GM21825 (cell line): Measurements from ENCODE around the gene ARHGEF12.

ENCODE experiments used
- ATAC-seq: cut with Tn5 transposase; IDR thresholded peaks from one replicate; pipeline ENCODE4 v1.9.1; 2021; ENCODE audit warnings: mild to moderate bottlenecking, moderate library complexity; ENCODE audit not compliant: unreplicated experiment

Gene ARHGEF12

DNA sequence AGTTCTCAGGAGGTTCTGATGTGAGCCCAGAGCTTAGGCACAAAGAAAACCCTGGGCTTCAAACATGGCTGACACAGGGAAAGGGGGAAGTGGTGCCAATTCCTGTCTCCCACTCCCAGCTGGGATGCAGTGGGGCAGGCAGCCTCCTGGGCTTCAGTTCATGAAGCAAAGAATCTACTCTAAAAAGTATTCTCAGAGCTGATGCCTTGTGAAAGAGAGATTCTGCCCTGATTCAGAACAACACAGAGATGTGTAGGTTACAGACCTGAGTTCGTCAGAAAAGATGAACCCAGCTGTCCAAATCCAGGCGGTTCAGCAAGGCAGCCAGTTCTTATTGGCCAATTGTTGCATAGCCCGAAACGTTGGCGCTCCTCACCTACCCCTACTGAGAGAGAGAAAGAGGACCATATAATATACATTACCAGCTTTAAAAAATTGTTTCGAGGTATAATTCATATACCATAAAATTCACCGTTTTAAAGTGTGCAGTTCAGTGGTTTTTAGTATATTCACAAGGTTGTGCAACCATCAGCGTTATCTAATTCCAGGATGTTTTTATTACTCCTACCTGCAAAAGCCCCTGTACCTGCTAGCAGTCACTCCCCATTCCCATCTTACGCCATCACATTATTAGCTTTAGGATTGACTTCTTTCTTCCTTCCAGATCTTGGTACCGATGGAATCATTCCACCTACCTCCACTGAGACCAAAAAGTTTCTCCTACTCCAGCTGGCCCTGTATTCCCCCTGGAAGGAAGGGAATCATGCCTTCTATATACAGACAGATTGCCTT, 18.3 kb upstream of the ARHGEF12 start:
- ATAC-seq, result no peak

DNA sequence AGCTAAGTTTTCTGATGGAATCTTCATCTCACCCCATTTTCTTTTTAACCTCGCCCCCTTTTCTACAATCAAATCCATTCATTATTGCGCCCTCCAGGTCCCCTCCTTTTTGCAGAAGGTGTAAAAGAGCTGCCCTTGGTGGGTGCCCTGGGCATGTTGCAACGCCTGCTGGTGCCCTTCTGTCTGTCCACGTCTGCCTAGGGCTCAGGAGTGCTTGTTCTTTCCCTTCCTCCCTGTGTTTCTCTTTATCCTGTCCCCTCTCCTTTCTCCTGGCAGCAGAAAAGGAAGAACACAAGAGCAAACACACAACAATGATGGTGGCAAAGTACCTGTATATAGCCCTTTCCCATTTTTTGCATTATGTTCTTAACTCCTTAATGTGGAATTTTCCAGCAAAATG, 17.3 kb upstream of the ARHGEF12 start:
- no peak for ATAC-seq

DNA sequence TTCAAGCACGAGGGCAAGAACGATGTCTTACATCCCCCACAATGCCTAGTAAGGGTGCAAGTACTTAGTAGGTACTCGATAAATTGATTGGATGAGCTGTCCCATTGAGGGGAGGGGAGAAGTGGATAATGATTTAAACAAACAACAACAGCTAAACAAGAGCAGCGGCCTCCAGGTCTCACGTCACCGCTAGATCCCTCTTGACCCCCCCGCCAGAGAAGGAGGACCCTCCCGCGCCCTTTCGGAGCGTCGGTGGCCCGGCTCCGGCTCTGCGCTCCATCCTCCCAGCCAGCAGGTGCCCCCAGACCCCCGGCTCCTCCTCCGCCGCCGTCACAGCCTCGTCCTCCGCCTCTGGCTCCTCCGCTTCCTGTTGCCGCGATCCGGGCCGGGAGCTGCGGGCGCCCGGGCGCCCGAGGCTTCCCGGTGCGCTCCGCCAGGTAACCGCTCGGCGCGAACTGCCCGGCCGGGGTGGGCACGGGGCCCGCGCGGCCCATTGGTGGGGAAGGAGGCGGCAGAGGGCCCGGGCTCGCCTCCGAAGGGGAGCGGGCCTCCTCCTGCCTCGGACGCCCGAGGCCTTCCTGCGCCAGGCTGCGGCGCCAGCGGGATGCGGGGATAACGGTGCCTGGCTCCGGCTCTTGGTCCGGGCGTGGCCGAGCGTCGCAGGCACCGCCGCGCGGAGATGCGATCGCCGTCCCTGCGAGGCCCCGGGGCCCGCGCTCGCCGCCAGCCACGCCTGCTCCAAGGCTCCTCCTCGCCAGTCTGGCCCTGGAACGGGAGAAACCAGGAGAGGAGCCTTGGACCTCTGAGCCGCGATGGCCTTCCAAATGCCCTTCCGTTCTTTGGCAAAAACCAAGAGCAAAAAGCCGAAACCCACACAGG, 11.0 kb upstream of the ARHGEF12 start, which contains the start of gene TLCD5:
TSS of gene TLCD5 (plus strand) at position 368 of the 879 bp plus-strand sequence. CDS start 2,143 bp downstream, outside the sequence.
- ATAC-seq, result peak; percentile 57

DNA sequence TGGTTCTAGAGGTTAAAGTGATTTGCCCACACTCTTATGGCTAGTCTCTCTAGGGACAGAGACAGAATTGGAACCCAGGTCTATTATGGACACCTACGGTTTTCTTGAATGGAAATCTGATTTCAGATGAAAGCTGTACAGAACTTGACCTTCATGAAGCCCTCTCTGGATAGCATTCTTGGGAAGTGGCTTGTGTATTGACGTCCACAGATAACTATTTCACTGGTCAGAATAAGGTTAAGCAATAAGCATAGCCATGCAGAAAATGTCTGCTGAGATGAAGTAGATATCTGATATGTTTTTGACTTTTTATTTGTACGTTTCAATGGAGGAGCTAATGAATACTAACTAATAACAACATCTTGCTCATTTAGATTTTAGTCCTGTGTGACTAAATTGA, 10.0 kb upstream of the ARHGEF12 start:
- no peak for ATAC-seq

DNA sequence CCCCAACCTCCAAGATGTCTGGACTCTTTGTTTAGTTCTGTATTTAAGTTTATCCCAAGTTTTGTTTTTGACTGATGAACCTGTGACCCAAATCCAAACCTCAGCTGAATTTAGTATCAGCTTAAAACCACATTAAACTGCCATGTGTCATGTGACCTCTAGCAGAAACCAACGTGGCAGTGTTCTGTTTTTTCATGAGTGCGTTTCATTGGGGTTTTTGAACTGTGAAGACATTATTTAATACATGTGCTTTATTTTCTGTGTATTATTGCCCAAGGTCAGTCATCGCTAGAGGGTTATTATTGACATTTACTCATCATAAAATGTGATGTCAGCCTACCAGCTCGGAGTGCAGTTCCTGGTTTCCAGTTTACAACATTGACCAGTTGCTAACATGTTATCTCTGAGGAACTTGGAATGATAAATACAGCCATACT, 9.3 kb upstream of the ARHGEF12 start:
- ATAC-seq, result no peak

DNA sequence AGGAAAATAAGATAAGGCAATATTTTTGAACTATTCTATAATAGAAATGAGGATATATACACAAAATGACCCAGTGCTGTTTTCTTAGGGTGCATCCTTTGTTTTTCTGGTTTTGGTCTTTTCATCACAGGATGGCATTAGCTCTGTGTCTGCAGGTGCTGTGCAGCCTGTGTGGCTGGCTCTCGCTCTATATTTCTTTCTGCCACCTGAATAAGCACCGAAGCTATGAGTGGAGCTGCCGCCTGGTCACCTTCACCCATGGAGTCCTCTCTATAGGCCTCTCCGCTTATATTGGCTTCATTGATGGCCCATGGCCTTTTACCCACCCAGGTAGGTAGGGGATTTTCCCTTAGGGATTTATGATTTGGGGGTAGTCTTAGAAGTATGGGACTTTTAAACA, 8.9 kb upstream of the ARHGEF12 start:
- no peak for ATAC-seq

DNA sequence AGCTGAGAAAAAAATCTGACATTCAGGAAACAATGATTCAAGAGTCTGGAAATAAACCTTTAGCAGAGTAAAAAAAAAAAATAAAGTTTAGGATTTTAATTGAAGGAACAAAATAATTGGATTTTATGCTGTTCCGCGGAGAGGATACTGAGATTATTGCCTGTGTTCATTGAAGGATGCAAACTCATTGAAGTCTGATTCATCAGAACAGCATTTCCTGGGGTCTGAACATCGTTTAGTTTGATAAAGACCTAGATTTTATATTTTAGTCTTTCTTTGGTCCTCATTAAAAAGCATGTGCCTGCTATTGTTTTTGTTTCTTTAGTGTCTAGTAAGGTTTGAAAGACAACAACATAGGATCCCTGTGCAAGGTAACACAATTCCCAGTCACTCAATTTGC, 6.7 kb upstream of the ARHGEF12 start:
- no peak for ATAC-seq

DNA sequence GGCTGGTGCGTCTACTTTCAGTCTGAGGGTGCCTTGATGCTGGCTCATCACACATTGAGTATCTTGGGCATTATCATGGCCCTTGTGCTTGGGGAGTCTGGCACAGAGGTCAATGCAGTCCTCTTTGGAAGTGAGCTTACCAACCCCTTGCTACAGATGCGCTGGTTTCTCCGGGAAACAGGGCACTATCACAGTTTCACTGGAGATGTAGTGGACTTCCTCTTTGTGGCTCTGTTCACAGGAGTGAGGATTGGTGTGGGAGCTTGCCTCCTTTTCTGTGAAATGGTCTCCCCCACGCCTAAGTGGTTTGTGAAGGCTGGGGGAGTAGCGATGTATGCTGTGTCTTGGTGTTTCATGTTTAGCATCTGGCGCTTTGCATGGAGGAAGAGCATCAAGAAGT, 6.2 kb upstream of the ARHGEF12 start:
- no peak for ATAC-seq

DNA sequence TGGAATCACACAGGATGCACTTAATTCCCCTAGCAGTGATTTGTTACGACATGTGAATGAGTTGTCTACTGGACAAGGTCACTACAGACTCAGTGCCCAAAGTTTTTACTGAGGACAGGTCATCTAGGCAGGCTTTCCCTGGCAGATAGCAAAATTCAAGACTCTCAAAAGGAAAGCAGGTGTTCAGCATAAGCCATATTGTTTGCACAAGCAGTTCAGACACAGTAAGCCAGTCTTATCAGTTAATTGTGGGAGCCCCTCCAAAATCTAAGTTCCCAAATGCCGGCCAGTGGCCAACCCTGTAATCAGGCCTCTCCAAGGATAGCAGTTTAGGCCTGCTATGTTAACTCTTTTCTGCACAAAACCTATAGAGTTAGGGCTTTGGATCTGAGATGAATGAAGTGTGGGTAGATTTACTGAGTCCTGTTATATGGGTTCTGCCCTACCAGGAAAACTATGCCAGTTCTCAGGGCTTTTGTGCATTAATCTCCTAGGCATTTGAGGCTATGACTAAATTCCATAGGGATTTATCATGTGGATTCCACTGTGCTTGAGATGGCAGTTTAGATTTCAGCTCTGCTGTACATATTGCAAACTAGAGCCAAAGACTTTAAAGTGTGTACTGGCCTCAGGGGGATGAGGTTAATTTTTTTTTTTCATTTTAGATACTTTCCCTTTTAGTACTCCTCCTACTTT, 4.8 kb upstream of the ARHGEF12 start:
- no peak for ATAC-seq

DNA sequence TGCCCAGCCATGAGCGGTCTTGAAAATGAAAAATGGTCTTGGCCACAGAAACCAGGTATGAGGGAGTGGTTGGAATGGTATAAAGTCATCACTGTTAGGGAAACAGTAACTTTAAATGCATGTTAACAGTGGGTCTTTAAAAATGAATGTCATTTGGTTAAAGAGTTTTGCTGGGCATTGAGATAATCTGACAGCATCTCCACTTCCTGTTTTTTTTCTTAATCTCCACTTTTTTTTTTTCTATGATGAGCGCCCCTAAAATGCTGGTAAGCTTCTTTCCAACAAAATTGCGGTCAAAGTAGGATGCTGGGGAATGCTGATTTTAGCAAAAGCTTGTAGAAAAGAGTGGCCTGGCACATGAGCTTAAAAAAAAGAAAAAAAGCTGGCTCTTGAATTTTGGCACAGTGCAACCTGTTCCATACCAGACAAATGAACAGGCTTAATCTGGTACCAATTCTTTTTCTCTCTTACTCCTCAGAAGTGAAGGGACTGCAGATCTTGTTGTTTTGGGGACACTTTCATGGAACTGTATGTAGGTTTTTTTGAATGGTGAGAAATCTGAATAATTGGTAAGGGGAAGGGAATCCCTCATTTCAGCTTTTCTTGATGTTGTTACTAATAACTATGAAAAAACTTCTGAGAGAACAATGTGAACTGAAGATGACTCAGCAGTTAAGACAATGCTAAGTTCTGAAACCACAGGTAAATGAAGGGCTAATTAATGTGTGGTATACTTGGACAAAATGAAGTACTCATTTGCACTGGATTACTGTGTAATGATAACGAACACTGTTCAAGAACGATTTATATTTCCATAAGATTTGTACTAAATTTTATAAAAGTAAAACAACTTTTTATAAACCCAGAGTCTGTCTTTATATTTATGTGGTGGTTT, 3.1 kb upstream of the ARHGEF12 start:
- no peak for ATAC-seq

DNA sequence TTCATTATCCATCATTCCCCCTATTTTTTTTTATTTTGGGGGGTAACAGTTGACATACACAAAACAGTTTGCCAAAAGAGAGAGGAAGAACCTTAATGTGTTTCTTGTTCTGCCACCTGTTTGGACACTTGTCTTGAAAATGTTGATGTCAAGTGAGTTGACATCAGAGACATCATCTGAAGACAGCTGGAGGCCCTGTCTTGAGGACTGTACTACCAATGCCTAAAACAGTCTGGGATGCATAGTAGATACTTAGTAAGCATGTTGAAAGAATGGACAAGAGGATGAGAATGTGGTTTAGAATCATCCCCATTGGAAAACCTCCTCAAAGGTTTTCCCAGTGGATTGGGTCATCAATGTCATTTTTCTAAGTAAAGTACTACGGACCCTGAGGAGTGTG, 2.4 kb upstream of the ARHGEF12 start:
- no peak for ATAC-seq

DNA sequence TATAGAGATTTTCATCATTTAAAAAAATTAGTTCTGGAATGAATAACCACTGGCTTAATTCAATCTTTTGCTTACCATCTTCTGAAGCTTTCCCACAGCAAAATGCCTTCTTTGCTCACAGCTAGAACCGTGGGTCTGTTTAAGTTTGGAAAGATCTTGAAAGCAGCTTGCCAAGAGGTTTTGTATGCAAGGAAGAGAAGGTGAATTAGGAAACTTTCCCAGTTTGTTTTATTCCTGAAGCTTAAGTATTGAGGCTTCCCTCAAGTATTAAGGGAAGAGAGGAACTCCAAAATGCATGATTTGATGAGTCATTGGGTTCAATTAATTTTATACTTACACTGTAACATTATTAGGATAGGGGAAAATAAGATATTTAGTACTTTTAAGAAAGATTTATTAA, 1.9 kb upstream of the ARHGEF12 start:
- no peak for ATAC-seq

DNA sequence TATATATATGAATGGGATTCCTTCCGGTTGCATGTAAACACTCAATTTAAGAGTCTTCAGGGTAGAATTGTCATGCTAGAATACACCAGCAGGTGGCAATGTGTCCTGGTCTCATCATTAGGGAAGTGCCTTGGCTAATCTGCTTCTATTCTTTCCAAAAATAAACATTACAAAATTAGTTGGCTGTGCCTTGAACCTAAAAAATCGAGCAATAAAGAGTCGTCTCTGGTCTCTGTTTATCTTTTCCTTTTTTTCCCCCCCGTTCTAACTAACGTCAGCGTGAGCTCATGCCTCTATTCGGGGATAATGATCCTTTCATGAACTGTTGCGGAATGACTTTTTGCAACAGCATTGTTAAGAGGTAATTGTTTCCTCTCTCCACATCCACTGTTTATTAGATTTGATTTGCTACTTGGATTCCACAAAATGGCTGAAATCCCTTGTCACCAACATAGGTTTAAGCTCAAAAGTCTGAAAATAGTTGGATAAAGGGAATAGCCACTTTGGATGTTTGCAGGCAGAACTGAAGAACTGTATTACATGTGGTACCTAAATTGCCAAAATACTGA, 1.2 kb upstream of the ARHGEF12 start:
- peak; percentile 26 for ATAC-seq

DNA sequence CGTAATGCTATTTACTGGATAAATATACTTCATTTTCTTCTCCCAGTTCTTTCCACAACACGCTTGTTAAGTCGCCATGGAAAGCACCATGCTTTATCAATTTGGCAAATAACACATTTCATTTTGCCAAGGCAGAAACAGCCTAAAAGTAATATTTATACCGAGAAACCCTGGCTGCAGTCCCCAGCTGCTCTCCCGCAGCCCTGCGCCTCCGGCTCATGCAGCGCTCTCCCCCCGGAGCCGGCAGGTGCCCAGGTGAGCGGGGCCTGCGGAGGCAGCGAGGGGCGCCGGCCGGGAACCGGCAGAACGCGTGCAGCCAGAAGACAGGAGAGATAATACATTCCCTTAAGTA, 681 bp upstream of the ARHGEF12 start:
- ATAC-seq, result peak; percentile 10

DNA sequence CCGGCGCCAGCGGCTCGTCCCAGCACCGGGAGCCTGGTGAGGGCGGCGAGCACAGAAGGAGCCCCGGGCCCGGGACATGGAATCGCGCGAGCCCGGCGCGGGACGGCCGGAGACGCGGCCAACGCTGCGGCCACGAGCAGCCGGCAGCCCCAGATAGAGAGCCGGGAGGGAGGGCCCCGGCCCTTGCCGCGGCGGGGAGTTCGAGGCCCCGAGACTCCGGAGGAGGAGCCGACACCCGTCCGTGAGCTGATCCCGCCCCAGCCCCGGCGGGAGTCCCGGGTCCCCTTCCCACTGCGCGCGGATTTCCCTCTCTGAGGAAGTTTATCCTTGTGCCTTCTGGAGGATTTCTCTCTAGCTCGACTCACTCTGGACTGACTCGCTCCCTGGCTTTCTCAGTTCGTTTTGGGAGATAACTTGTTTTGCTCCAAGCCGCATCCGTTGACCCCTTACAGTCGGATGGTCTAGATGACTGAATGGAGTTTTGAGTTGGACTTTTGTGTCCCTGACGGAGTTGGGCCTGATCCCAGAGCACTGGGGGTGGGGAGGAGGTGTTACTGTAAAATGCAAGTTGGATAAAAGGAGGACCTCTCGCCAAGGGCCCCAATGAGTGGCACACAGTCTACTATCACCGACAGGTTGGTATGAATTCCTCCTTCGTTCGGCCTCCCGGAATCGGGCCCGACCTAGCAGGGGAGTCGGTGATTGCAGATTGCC, 585 bp downstream of the ARHGEF12 start:
- ATAC-seq, result peak; percentile 28

DNA sequence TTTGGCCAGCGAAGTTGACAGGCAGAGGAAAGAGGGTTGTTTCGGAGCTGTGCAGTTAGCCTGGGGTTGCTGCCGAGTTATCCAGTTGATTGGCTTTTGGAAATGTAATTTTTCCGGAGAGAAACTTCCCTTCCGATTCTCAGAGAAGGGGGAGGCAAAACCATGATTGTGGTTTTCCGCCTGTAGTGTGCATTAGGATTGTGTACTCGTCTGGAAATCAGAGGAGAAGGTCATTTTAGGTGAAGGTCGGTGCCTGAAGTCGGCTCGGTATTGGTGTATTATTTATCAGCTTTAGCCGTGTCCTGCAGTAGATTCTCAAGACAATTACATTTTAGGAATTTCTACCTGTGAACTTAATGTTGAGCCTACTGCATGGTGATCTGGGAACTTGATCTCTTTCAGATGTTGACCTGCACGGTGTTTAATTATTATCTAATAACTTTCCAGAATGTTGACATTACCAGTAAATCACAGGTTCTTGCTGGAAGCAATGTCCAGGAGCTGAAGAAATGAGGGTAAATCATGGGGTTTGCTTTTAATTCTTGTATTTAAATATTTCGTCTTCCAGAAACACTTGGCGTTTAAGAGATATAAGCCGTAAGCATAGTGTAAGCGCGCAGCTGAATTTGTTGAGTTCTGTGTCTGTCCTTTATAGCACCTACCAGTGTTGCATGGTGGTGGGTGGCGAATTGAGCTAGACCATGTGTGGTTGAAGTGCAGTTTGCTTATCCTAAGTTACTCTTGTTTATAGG, 1.3 kb downstream of the ARHGEF12 start:
- ATAC-seq, result no peak

DNA sequence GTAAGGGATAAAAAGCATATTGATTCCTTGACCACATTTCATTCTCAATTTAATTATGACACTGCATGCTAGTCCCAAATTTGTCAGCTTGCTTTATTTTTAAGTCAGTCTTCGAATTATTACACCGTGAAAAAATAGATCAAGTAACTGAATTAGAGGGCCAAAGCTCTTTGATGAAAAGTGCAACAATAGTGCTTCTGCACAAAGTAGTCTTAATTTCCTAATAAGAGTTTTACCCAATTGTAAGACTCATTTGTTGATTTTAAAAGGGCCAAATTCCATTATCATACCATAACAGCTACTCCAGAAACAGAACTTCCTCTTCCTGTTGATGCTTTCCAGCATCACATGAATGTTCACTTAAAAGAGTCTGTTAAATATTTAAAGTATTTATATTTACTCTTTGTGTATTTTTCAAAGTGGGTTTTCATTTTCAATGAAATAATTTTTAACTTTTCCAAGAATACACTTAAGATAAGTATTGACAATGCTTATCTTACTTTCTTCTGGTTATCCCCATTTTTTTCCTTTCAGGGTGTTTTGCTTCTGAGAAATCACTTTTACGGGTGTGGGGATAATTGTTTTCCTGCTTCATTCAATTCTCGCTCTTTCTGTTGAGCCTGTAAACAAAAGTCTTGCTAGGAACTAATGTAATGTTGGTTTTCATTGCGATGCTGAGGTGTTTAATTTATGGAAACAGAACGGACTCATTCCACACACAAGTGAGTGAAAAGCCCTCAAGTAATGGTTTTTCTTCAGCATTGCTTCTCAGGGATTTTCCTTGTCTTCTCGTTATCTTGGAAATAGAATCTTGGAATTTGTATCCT, 2.1 kb downstream of the ARHGEF12 start:
- no peak for ATAC-seq

DNA sequence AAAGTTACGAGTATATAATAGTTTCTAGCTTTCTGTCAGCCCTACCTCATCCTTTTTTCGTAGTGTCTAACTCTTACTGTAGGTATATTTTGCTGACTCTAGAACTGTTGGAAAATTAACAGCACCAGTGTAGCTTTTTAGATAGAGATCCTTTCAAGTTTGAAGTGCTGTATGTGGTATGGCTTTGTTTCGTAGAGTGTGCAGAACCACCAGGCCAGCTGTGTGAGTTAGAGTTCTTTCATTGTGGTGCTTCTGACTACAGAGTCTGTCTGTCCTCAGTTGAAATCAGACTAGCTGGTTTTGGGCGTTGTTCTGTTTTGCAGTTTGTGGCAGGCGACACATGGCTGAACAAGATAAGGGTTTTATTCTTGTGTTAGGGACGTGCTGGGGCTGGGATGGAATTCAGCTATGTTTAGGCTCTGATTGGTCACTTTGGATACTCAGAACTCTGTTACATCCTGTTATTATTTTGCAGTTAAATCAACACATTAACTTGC, 3.2 kb downstream of the ARHGEF12 start:
- no peak for ATAC-seq
